RWPE2 (cell line): ENCODE measurements around the gene NIBAN1.
"Not testable (repeated sequence)": the region's sequence is repeated elsewhere in the genome, so short reads cannot be mapped to it uniquely, and the experiment has no call there.

Experiments
- ATAC-seq: fragments of 200-7000 bp; cut with Tn5 transposase; 3 replicates; pipeline ENCODE4 v1.9.1; 2021; ENCODE audit warnings: low read depth
- DNase-seq: peaks from one replicate; pipeline ENCODE4 v3.0.0-alpha.2; 2020; ENCODE audit warnings: low spot score
- H3K27ac ChIP-seq: fragments of 450-650 bp; 2 replicates; pipeline ENCODE4 v1.5.1; 2017; ENCODE audit warnings: mild to moderate bottlenecking; ENCODE audit not compliant: poor library complexity, severe bottlenecking
- H3K27me3 ChIP-seq: fragments of 250-450 bp; sonication (Bioruptor Pico); 2 replicates; pipeline ENCODE4 v1.5.1; 2021; ENCODE audit warnings: mild to moderate bottlenecking, moderate library complexity; ENCODE audit not compliant: insufficient read depth, poor library complexity, severe bottlenecking
- H3K36me3 ChIP-seq: fragments of 250-450 bp; sonication (Bioruptor Pico); 2 replicates; pipeline ENCODE4 v1.5.1; 2020; ENCODE audit warnings: low read depth, mild to moderate bottlenecking, moderate library complexity
- H3K4me1 ChIP-seq: fragments of 250-450 bp; sonication (Bioruptor Pico); 2 replicates; pipeline ENCODE4 v1.5.1; 2021; ENCODE audit warnings: mild to moderate bottlenecking, moderate library complexity; ENCODE audit not compliant: insufficient read depth, poor library complexity, severe bottlenecking
- H3K4me3 ChIP-seq: fragments of 250-450 bp; sonication (Bioruptor Pico); 2 replicates; pipeline ENCODE4 v1.5.1; 2021; ENCODE audit warnings: mild to moderate bottlenecking, moderate library complexity; ENCODE audit not compliant: severe bottlenecking
- H3K9me3 ChIP-seq: fragments of 250-450 bp; sonication (Bioruptor Pico); 2 replicates; pipeline ENCODE4 v1.5.1; 2021; ENCODE audit warnings: mild to moderate bottlenecking, moderate library complexity; ENCODE audit not compliant: severe bottlenecking
- CTCF ChIP-seq: fragments of 450-650 bp; IDR thresholded peaks from one replicate; pipeline ENCODE4 v1.5.1; 2017; ENCODE audit warnings: mild to moderate bottlenecking, moderate library complexity; ENCODE audit not compliant: poor library complexity, severe bottlenecking

The NIBAN1 gene

GRCh38 chr1:185015631-185016030 lies 41.3 kb upstream of the NIBAN1 start:
- H3K4me1 ChIP-seq, result peaks cover 10% of the 10 kb centered on the region
- DNase-seq, result no peak
- ATAC-seq, result no peak
- no peaks in the 10 kb centered on the region for H3K27me3 ChIP-seq
- H3K9me3 ChIP-seq, result no peaks in the 10 kb centered on the region
- no peak for TF ChIP-seq CTCF
- H3K36me3 ChIP-seq, result no peaks in the 10 kb centered on the region
- H3K27ac ChIP-seq, result no peak overlapping the region
- no peak overlapping the region for H3K4me3 ChIP-seq

- Histone ChIP-seq H3K36me3 (no peaks in the 10 kb centered on the region), H3K27me3 (no peaks in the 10 kb centered on the region), H3K9me3 (no peaks in the 10 kb centered on the region), H3K4me1 (peaks cover 10% of the 10 kb centered on the region), H3K4me3 (no peak overlapping the region), H3K27ac (no peak overlapping the region)
- DNase-seq, result no peak
- TF ChIP-seq CTCF, result no peak
- no peak for ATAC-seq
Measured at GRCh38 chr1:185014941-185015340, 40.6 kb upstream of the NIBAN1 start.

- Histone ChIP-seq H3K9me3 (no peaks in the 10 kb centered on the region), H3K27me3 (no peaks in the 10 kb centered on the region), H3K36me3 (no peaks in the 10 kb centered on the region), H3K27ac (no peak overlapping the region), H3K4me3 (no peak overlapping the region), H3K4me1 (no peaks in the 10 kb centered on the region)
- ATAC-seq (no peak), DNase-seq (no peak)
- TF ChIP-seq CTCF, result no peak
Measured at GRCh38 chr1:185010361-185010760, 36.1 kb upstream of the NIBAN1 start.

- no peaks in the 10 kb centered on the region for H3K36me3 ChIP-seq
- no peak for TF ChIP-seq CTCF
- H3K27me3 ChIP-seq, result no peaks in the 10 kb centered on the region
- H3K27ac ChIP-seq, result no peak overlapping the region
- no peak for DNase-seq
- no peak for ATAC-seq
- H3K9me3 ChIP-seq, result no peaks in the 10 kb centered on the region
- H3K4me1 ChIP-seq, result no peaks in the 10 kb centered on the region
- no peak overlapping the region for H3K4me3 ChIP-seq
Measured at GRCh38 chr1:185008838-185009237, 34.5 kb upstream of the NIBAN1 start.

- not testable (repeated sequence) for ATAC-seq, H3K36me3 ChIP-seq, DNase-seq, H3K27ac ChIP-seq, H3K4me3 ChIP-seq, H3K4me1 ChIP-seq, H3K9me3 ChIP-seq, H3K27me3 ChIP-seq
Measured at GRCh38 chr1:185001312-185001880, 27.1 kb upstream of the NIBAN1 start.

- not testable (repeated sequence) for H3K36me3 ChIP-seq, H3K27ac ChIP-seq, H3K4me1 ChIP-seq, H3K4me3 ChIP-seq, DNase-seq, H3K27me3 ChIP-seq, H3K9me3 ChIP-seq, ATAC-seq
Measured at GRCh38 chr1:184999974-185000373, 25.7 kb upstream of the NIBAN1 start.
